Bronchial epithelial cell (primary cell): ENCODE data around the gene POU2AF2. TPM values are rescaled to one million over a fixed set of nuclear protein-coding genes. Genes with fewer than 3 reads are reported as not detected.

Experiments
- DNase-seq: peaks from one replicate; pipeline ENCODE4 v3.0.0-alpha.2; 2010; ENCODE audit warnings: low read depth
- FAIRE-seq: peaks from 2 replicates; lab custom pipeline; 2011; peaks lifted over from hg19 to GRCh38; lab: Jason Lieb, UNC
- H3K27me3 ChIP-seq: 2 replicates; pipeline ENCODE4 v1.5.1; 2011; ENCODE audit warnings: low read length; ENCODE audit not compliant: control insufficient read depth, insufficient read depth
- H3K36me3 ChIP-seq: 2 replicates; pipeline ENCODE4 v1.5.1; 2011; ENCODE audit warnings: low read length; ENCODE audit not compliant: control insufficient read depth, insufficient read depth
- H3K4me3 ChIP-seq: 2 replicates; pipeline ENCODE4 v1.5.1; 2011; ENCODE audit warnings: mild to moderate bottlenecking, low read depth, low read length, control low read depth
- total RNA-seq: library from RNA; depleted of rRNA; stranded (reverse); fragments of >200 nt; gene quantifications from 2 replicates; pipeline ENCODE4 v1.2.1, GENCODE V29; 2014
- TF ChIP-seq, protein P1 (sequence below): IDR thresholded peaks from 2 replicates; pipeline ENCODE4 v1.5.1; 2011; ENCODE audit warnings: mild to moderate bottlenecking, moderate library complexity, low read length, control low read depth, inconsistent platforms; ENCODE audit not compliant: insufficient read depth, severe bottlenecking

The POU2AF2 gene, protein sequence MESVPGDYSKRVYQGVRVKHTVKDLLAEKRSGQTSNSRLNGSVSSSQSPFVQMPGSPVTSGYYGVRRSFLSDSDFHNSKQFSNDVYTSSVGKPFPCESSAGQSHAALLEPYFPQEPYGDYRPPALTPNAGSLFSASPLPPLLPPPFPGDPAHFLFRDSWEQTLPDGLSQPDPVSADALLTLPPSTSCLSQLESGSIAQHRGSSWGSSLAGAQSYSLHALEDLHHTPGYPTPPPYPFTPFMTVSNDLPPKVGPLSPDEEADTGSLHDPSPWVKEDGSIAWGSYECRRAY
- not detected in 2 replicates for total RNA-seq

DNA sequence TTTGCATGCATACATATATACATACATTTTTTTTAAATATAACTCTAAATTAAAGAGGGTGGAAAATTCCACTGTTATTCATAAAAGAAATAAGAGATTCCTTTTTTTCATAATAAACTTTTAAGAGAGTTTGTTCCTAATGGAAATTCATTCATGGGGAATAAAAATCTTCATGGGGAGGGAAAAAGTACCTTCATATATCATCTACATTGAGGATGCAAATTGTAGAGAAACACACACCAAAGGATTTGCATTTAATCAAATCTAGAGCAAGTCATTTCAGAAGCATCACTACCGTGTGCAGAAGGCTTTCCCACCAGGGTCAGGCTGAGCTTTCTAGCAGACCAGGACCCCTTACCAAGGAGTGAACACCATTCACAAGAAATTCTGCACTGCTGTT is at the start of gene POU2AF2:
POU2AF2 (plus strand) TSS at position 301 of the 400 bp plus-strand sequence. CDS start 129 bp downstream, outside the sequence.
- TF ChIP-seq, protein P1, sequence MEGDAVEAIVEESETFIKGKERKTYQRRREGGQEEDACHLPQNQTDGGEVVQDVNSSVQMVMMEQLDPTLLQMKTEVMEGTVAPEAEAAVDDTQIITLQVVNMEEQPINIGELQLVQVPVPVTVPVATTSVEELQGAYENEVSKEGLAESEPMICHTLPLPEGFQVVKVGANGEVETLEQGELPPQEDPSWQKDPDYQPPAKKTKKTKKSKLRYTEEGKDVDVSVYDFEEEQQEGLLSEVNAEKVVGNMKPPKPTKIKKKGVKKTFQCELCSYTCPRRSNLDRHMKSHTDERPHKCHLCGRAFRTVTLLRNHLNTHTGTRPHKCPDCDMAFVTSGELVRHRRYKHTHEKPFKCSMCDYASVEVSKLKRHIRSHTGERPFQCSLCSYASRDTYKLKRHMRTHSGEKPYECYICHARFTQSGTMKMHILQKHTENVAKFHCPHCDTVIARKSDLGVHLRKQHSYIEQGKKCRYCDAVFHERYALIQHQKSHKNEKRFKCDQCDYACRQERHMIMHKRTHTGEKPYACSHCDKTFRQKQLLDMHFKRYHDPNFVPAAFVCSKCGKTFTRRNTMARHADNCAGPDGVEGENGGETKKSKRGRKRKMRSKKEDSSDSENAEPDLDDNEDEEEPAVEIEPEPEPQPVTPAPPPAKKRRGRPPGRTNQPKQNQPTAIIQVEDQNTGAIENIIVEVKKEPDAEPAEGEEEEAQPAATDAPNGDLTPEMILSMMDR, result no peak
- no peak within 1 kb of the TSS for H3K4me3 ChIP-seq
- FAIRE-seq (no peak), DNase-seq (no peak)
- no peaks in the 10 kb centered on the region for H3K36me3 ChIP-seq
- no peaks in the 10 kb centered on the region for H3K27me3 ChIP-seq

DNA sequence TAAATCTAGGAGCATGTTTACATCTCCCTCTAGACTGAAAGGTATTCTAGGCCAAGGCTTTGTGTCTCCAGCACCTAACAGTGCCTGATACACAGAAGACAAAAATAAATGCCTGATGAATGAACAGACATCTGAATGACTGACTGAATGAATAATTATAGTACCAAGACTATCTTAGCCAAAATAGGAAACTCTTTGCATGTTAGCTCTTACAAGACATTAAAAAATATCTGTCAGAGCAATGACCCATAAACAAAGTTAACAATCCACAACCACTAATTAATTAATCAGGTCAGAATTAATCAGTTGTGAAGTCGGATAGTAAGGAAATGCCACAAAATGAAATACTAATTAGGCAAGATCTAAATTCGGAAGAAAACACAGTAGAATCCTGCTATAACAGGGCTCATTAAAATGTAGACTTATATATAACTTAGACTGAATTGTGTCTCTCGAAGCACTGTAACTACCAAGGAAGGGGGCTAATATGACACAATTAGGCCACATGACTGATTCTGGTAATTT is 45.5 kb upstream of the POU2AF2 start:
- FAIRE-seq, result no peak
- TF ChIP-seq, protein P1, result no peak
- H3K4me3 ChIP-seq, result no peak overlapping the region
- H3K27me3 ChIP-seq, result no peaks in the 10 kb centered on the region
- no peaks in the 10 kb centered on the region for H3K36me3 ChIP-seq
- DNase-seq, result no peak

DNA sequence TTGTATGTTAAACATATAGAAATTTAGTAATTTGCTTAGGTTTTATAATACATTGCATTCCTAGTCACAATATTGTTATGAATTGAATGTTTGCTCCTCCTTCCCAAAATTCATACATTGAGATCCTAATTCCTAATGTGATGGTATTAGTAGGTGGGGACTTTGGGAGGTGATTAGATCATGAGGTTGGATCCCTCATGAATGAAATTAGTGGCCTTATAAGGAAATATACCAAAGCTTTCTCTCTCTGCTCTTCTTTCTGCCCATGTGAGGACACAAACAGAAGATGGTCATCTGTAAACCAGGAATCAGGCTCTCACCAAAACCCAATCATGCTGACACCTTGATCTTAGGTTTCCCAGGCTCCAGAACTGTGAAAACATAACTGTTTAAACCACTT is 41.3 kb upstream of the POU2AF2 start:
- no peak for DNase-seq
- TF ChIP-seq, protein P1, result no peak
- Histone ChIP-seq H3K27me3 (no peaks in the 10 kb centered on the region), H3K36me3 (no peaks in the 10 kb centered on the region), H3K4me3 (no peak overlapping the region)
- FAIRE-seq, result no peak

DNA sequence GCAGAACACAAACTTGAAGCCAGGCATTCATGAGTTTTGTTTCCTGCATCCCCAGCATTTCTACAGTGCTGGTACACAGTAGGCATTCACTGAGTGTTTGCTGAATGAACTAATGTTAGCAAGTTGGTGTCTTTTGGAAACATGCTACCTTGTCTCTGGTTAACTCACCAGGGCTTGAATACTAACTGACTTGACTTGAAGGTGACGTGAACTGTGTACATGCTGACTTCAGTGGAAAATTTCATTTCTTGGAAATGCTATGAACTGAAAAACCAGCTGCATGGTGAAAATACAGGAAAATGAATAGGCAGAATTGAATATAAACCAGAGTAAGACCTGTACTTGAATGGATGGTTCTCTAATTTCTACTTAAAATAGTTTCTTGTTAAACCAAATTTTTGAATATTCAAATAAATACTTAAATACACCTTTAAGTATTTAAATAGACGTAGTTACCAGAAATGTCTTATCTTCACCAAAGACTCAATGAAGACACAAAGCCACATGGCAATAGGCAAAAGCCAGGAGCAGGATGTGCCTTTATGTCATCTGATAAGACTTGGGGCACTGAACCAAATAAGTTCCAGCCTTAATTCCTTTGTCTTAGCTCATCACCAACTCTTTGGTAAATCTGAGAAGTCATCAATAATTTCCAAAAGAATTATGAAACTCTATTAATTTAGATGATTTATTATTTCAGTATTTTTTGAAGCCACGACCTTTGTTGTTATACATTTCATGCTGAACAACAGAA is 39.7 kb upstream of the POU2AF2 start:
- TF ChIP-seq, protein P1, result no peak
- Histone ChIP-seq H3K36me3 (no peaks in the 10 kb centered on the region), H3K4me3 (no peak overlapping the region), H3K27me3 (no peaks in the 10 kb centered on the region)
- FAIRE-seq (peak; percentile 70), DNase-seq (peak; percentile 1)

DNA sequence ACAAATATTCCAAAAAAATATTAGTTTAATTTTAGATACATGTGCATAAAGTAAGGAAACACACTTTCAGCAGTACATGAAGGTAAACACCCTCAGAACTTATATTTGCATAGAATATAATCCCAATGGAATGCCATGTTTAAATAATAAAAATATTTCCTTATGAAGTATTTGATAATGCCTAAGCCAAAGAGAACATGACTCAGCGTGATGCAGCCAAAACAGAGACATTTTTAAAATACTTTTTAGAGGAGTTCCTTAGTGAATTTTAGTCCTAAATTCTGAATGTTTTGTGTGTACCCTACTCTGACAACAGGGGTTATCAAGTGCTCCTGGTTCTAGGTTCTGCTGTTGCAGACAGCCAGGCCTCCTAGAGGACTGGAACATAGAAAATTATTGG is 39.1 kb upstream of the POU2AF2 start:
- no peaks in the 10 kb centered on the region for H3K36me3 ChIP-seq
- peak; percentile 71 for DNase-seq
- no peak overlapping the region for H3K4me3 ChIP-seq
- TF ChIP-seq, protein P1, result no peak
- no peaks in the 10 kb centered on the region for H3K27me3 ChIP-seq
- no peak for FAIRE-seq
